Osteoblast (primary cell): ENCODE results near the gene ZMYM3. TPM values are rescaled to one million over a fixed set of nuclear protein-coding genes. Genes with fewer than 3 reads are reported as not detected.

Experiments
- DNase-seq: peaks from one replicate; pipeline ENCODE4 v3.0.0; 2011; ENCODE audit warnings: low spot score, mixed read lengths; ENCODE audit not compliant: insufficient read length; ENCODE audit errors: missing footprints
- H2AFZ ChIP-seq: 2 replicates; pipeline ENCODE4 v1.6.0; 2011; ENCODE audit warnings: mild to moderate bottlenecking, low read length
- H3K27ac ChIP-seq: 2 replicates; pipeline ENCODE4 v1.5.1; 2011; ENCODE audit warnings: mild to moderate bottlenecking, low read depth, low read length, moderate library complexity
- H3K27me3 ChIP-seq: 2 replicates; pipeline ENCODE4 v1.6.0; 2012; ENCODE audit warnings: mild to moderate bottlenecking, control low read depth, inconsistent platforms, low read length, moderate library complexity; ENCODE audit not compliant: insufficient read depth
- H3K36me3 ChIP-seq: 2 replicates; pipeline ENCODE4 v1.5.1; 2011; ENCODE audit warnings: mild to moderate bottlenecking, low read length, control low read depth, moderate library complexity; ENCODE audit not compliant: insufficient read depth
- H3K4me1 ChIP-seq: 2 replicates; pipeline ENCODE4 v1.5.1; 2011; ENCODE audit warnings: mild to moderate bottlenecking, low read length, control low read depth, moderate library complexity; ENCODE audit not compliant: insufficient read depth
- H3K4me2 ChIP-seq: 2 replicates; pipeline ENCODE4 v1.6.0; 2011; ENCODE audit warnings: mild to moderate bottlenecking, low read length; ENCODE audit not compliant: insufficient read depth
- H3K4me3 ChIP-seq: fragments of 200-600 bp; sonication (generic); 3 replicates; pipeline ENCODE4 v1.5.1; 2012; ENCODE audit warnings: mild to moderate bottlenecking, low read length, inconsistent platforms; ENCODE audit not compliant: insufficient read depth
- H3K79me2 ChIP-seq: 2 replicates; pipeline ENCODE4 v1.6.0; 2012; ENCODE audit warnings: mild to moderate bottlenecking, low read length, control low read depth, inconsistent platforms; ENCODE audit not compliant: insufficient read depth
- H3K9me3 ChIP-seq: 2 replicates; pipeline ENCODE4 v1.5.1; 2011; ENCODE audit warnings: low read depth, low read length, control low read depth
- H4K20me1 ChIP-seq: 2 replicates; pipeline ENCODE4 v1.6.0; 2012; ENCODE audit warnings: mild to moderate bottlenecking, low read length, control low read depth; ENCODE audit not compliant: insufficient read depth
- total RNA-seq: library from RNA; depleted of rRNA; stranded (reverse); fragments of >200 nt; gene quantifications from 2 replicates; pipeline ENCODE4 v1.2.3, GENCODE V29; 2012
- TF ChIP-seq, protein P1 (sequence below): IDR thresholded peaks from 2 replicates; pipeline ENCODE4 v1.5.1; 2011; ENCODE audit warnings: mild to moderate bottlenecking, low read depth, low read length, moderate library complexity; ENCODE audit errors: extremely low read depth

Gene ZMYM3
- total RNA-seq, 1 donor, result 15.6 TPM

GRCh38 chrX:71225676-71226075, 28.3 kb downstream of the ZMYM3 start:
- no peaks in the 10 kb centered on the region for H3K36me3 ChIP-seq
- no peaks in the 10 kb centered on the region for H3K9me3 ChIP-seq
- no peaks in the 10 kb centered on the region for H3K4me1 ChIP-seq
- H3K4me2 ChIP-seq, result no peak overlapping the region
- H4K20me1 ChIP-seq, result no peaks in the 10 kb centered on the region
- H3K79me2 ChIP-seq, result no peaks in the 10 kb centered on the region
- no peak overlapping the region for H3K27ac ChIP-seq
- no peak overlapping the region for H3K4me3 ChIP-seq
- H2AFZ ChIP-seq, result no peak overlapping the region
- peaks cover 3% of the 10 kb centered on the region for H3K27me3 ChIP-seq
- DNase-seq, result peak; percentile 39
- TF ChIP-seq, protein P1, sequence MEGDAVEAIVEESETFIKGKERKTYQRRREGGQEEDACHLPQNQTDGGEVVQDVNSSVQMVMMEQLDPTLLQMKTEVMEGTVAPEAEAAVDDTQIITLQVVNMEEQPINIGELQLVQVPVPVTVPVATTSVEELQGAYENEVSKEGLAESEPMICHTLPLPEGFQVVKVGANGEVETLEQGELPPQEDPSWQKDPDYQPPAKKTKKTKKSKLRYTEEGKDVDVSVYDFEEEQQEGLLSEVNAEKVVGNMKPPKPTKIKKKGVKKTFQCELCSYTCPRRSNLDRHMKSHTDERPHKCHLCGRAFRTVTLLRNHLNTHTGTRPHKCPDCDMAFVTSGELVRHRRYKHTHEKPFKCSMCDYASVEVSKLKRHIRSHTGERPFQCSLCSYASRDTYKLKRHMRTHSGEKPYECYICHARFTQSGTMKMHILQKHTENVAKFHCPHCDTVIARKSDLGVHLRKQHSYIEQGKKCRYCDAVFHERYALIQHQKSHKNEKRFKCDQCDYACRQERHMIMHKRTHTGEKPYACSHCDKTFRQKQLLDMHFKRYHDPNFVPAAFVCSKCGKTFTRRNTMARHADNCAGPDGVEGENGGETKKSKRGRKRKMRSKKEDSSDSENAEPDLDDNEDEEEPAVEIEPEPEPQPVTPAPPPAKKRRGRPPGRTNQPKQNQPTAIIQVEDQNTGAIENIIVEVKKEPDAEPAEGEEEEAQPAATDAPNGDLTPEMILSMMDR, result no peak

DNA sequence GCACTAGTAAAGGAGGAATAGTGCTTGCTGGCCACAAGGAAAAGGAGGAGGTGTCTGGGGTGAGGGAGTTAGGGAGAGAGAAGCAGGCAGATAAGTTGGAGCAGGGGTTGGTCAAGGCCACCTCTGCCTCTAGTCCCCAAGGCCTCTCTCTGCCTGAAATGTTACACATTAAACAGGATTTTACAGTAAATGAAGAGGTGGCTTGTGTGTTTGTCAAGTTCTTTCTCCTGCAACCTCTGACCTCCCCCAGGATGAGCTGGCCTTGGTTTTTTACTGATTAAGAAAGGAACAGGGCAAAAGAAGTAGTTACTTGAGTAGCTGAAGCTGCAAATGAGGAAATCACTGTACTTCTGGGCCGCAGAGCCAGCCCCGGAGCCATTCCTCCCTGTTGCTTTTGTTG, 28.9 kb downstream of the ZMYM3 start:
- Histone ChIP-seq H3K4me2 (no peak overlapping the region), H4K20me1 (no peaks in the 10 kb centered on the region), H3K79me2 (no peaks in the 10 kb centered on the region), H3K9me3 (no peaks in the 10 kb centered on the region), H2AFZ (no peak overlapping the region), H3K27me3 (peaks cover 3% of the 10 kb centered on the region), H3K4me3 (no peak overlapping the region), H3K27ac (no peak overlapping the region), H3K36me3 (no peaks in the 10 kb centered on the region), H3K4me1 (no peaks in the 10 kb centered on the region)
- peak; percentile 27 for DNase-seq
- TF ChIP-seq, protein P1, result no peak

- TF ChIP-seq, protein P1, result no peak
- H3K4me3 ChIP-seq, result no peak overlapping the region
Measured at GRCh38 chrX:71224098-71224708, 29.7 kb downstream of the ZMYM3 start.

DNA sequence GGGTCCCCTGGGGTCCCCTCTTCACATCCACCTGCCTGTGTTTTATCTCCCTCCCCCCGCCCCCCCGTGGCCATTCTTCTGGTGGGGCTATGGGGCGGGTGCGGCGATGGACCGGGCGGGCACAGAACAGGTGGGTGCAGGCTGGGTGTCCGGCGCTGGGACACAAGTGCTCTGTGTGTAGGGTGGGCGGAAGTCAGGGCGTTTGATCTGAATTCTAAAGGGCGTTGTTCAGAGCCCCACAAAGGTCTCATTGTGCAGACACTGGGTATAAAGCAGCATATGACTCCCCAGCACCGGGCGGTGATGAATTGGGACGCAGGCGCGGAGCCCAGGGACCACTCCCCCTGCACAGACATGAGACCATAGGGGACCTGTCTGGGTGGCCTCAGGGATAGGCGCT, 31.0 kb downstream of the ZMYM3 start, which contains the start of gene GJB1:
Gene GJB1, plus strand, starts transcription at position 296 of the 400 bp plus-strand sequence. CDS start 484 bp downstream, outside the sequence.
- H3K4me3 ChIP-seq, result no peak within 1 kb of the TSS
- no peaks in the 10 kb centered on the region for H3K9me3 ChIP-seq
- H3K27me3 ChIP-seq, result peaks cover 3% of the 10 kb centered on the region
- H3K79me2 ChIP-seq, result no peaks in the 10 kb centered on the region
- no peak within 1 kb of the TSS for H3K4me2 ChIP-seq
- H4K20me1 ChIP-seq, result no peaks in the 10 kb centered on the region
- no peaks in the 10 kb centered on the region for H3K36me3 ChIP-seq
- TF ChIP-seq, protein P1, result no peak
- no peak within 1 kb of the TSS for H2AFZ ChIP-seq
- no peaks in the 10 kb centered on the region for H3K4me1 ChIP-seq
- no peak within 1 kb of the TSS for H3K27ac ChIP-seq
- DNase-seq, result no peak

More at GRCh38 chrX:71224098-71224708, 29.7 kb downstream of the ZMYM3 start:
- H3K36me3 ChIP-seq, result no peaks in the 10 kb centered on the region
- no peak overlapping the region for H3K27ac ChIP-seq
- no peaks in the 10 kb centered on the region for H3K9me3 ChIP-seq
- H3K27me3 ChIP-seq, result peaks cover 3% of the 10 kb centered on the region
- H3K4me1 ChIP-seq, result no peaks in the 10 kb centered on the region
- H3K4me2 ChIP-seq, result no peak overlapping the region
- no peak overlapping the region for H2AFZ ChIP-seq
- no peaks in the 10 kb centered on the region for H3K79me2 ChIP-seq
- H4K20me1 ChIP-seq, result no peaks in the 10 kb centered on the region
- DNase-seq, result peak; percentile 54
